HEK293 (cell line): ENCODE results near the gene ELAVL2.

ENCODE experiments used
- KLF8 ChIP-seq: fragments of 450-650 bp; formaldehyde crosslinking; IDR thresholded peaks from 2 replicates; pipeline ENCODE4 v1.5.1; 2016; ENCODE audit warnings: missing biosample characterization, missing genetic modification characterization
- SP2 ChIP-seq: fragments of 450-650 bp; formaldehyde crosslinking; IDR thresholded peaks from 2 replicates; pipeline ENCODE4 v1.5.1; 2016; ENCODE audit warnings: missing biosample characterization, missing genetic modification characterization
- YY1 ChIP-seq: fragments of 450-650 bp; formaldehyde crosslinking; IDR thresholded peaks from 2 replicates; pipeline ENCODE4 v1.5.1; 2018; ENCODE audit warnings: missing biosample characterization, missing genetic modification characterization
- ZBTB1 ChIP-seq: fragments of 450-650 bp; formaldehyde crosslinking; IDR thresholded peaks from 2 replicates; pipeline ENCODE4 v1.5.1; 2016; ENCODE audit warnings: missing biosample characterization, missing genetic modification characterization
- ZBTB48 ChIP-seq: fragments of 450-650 bp; formaldehyde crosslinking; IDR thresholded peaks from 2 replicates; pipeline ENCODE4 v1.5.1; 2016; ENCODE audit warnings: missing biosample characterization, missing genetic modification characterization
- ZNF133 ChIP-seq: fragments of 450-650 bp; formaldehyde crosslinking; IDR thresholded peaks from 2 replicates; pipeline ENCODE4 v1.5.1; 2016; ENCODE audit warnings: missing biosample characterization, missing genetic modification characterization
- ZNF214 ChIP-seq: fragments of 450-650 bp; formaldehyde crosslinking; IDR thresholded peaks from 2 replicates; pipeline ENCODE4 v1.5.1; 2017; ENCODE audit warnings: missing biosample characterization, mild to moderate bottlenecking, missing genetic modification characterization, borderline replicate concordance
- ZNF324 ChIP-seq: fragments of 450-650 bp; formaldehyde crosslinking; IDR thresholded peaks from 2 replicates; pipeline ENCODE4 v1.5.1; 2016; ENCODE audit warnings: missing biosample characterization, missing genetic modification characterization
- ZNF776 ChIP-seq: fragments of 450-650 bp; formaldehyde crosslinking; IDR thresholded peaks from 2 replicates; pipeline ENCODE4 v1.5.0; 2017; ENCODE audit warnings: missing biosample characterization, missing genetic modification characterization, borderline replicate concordance
- TF ChIP-seq, protein P1 (sequence below): fragments of 450-650 bp; formaldehyde crosslinking; IDR thresholded peaks from 2 replicates; pipeline ENCODE4 v1.5.1; 2016; ENCODE audit warnings: missing biosample characterization, missing genetic modification characterization
- TF ChIP-seq, protein P2 (sequence below): sonication (generic); formaldehyde crosslinking; IDR thresholded peaks from 2 replicates; pipeline ENCODE4 v1.8.1; 2022; ENCODE audit warnings: mild to moderate bottlenecking, moderate library complexity, missing genetic modification reagents
- TF ChIP-seq, protein P3 (sequence below): IDR thresholded peaks from 2 replicates; pipeline ENCODE4 v1.6.1; 2011; ENCODE audit warnings: mild to moderate bottlenecking, low read depth, low read length, borderline replicate concordance
- TF ChIP-seq, protein P4 (sequence below): fragments of 450-650 bp; formaldehyde crosslinking; IDR thresholded peaks from 2 replicates; pipeline ENCODE4 v1.5.1; 2016; ENCODE audit warnings: missing biosample characterization, missing genetic modification characterization

DNA sequence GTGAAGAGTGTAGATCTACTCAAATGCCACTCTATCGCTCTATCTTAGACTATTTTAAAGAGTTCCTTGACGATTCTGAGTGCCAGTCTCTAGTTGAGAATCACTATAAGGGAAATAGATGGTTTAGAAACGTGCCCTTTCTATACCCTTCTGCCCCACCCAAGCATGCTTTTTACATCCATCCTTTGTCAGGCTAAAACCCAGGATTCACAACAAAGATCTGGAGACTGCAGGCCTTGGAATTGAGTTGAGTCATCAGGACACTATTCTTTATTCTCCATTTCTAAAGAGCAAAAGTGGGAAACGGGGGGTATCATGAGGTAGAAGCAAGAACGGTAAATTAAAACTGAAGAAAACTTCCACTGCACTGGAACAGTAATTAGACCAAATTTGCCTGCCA, 48.7 kb downstream of the ELAVL2 start:
- TF ChIP-seq ZBTB1 (tag by site-specific recombination) = no peak
- TF ChIP-seq SP2 = no peak
- TF ChIP-seq, protein P1, sequence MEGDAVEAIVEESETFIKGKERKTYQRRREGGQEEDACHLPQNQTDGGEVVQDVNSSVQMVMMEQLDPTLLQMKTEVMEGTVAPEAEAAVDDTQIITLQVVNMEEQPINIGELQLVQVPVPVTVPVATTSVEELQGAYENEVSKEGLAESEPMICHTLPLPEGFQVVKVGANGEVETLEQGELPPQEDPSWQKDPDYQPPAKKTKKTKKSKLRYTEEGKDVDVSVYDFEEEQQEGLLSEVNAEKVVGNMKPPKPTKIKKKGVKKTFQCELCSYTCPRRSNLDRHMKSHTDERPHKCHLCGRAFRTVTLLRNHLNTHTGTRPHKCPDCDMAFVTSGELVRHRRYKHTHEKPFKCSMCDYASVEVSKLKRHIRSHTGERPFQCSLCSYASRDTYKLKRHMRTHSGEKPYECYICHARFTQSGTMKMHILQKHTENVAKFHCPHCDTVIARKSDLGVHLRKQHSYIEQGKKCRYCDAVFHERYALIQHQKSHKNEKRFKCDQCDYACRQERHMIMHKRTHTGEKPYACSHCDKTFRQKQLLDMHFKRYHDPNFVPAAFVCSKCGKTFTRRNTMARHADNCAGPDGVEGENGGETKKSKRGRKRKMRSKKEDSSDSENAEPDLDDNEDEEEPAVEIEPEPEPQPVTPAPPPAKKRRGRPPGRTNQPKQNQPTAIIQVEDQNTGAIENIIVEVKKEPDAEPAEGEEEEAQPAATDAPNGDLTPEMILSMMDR = no peak
- TF ChIP-seq, protein P2, sequence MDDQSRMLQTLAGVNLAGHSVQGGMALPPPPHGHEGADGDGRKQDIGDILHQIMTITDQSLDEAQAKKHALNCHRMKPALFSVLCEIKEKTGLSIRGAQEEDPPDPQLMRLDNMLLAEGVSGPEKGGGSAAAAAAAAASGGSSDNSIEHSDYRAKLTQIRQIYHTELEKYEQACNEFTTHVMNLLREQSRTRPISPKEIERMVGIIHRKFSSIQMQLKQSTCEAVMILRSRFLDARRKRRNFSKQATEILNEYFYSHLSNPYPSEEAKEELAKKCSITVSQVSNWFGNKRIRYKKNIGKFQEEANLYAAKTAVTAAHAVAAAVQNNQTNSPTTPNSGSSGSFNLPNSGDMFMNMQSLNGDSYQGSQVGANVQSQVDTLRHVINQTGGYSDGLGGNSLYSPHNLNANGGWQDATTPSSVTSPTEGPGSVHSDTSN (CRISPR knock-in tag) = no peak
- no peak for TF ChIP-seq ZNF133 (tag by site-specific recombination)
- TF ChIP-seq, protein P3, sequence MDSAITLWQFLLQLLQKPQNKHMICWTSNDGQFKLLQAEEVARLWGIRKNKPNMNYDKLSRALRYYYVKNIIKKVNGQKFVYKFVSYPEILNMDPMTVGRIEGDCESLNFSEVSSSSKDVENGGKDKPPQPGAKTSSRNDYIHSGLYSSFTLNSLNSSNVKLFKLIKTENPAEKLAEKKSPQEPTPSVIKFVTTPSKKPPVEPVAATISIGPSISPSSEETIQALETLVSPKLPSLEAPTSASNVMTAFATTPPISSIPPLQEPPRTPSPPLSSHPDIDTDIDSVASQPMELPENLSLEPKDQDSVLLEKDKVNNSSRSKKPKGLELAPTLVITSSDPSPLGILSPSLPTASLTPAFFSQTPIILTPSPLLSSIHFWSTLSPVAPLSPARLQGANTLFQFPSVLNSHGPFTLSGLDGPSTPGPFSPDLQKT = no peak
- TF ChIP-seq ZNF324 (tag by site-specific recombination) = no peak
- no peak for TF ChIP-seq ZNF776 (tag by site-specific recombination)
- TF ChIP-seq YY1 (tag by site-specific recombination) = no peak
- no peak for TF ChIP-seq KLF8 (tag by site-specific recombination)
- TF ChIP-seq, protein P4, sequence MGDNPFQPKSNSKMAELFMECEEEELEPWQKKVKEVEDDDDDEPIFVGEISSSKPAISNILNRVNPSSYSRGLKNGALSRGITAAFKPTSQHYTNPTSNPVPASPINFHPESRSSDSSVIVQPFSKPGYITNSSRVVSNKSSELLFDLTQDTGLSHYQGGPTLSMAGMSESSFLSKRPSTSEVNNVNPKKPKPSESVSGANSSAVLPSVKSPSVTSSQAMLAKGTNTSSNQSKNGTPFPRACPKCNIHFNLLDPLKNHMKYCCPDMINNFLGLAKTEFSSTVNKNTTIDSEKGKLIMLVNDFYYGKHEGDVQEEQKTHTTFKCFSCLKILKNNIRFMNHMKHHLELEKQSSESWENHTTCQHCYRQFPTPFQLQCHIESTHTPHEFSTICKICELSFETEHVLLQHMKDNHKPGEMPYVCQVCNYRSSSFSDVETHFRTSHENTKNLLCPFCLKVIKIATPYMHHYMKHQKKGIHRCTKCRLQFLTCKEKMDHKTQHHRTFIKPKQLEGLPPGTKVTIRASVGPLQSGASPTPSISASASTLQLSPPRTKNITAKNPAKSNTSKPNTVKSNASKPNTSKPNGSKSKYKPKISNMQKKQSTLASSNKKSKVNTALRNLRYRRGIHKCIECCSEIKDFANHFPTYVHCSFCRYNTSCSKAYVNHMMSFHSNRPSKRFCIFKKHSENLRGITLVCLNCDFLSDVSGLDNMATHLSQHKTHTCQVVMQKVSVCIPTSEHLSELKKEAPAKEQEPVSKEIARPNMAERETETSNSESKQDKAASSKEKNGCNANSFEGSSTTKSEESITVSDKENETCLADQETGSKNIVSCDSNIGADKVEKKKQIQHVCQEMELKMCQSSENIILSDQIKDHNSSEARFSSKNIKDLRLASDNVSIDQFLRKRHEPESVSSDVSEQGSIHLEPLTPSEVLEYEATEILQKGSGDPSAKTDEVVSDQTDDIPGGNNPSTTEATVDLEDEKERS = no peak
- TF ChIP-seq ZBTB48 (tag by site-specific recombination) = no peak
- TF ChIP-seq ZNF214 = no peak
